ENCODE measurements around the gene C19orf25.
"Not testable (repeated sequence)": the region's sequence is repeated elsewhere in the genome, so short reads cannot be mapped to it uniquely, and the experiment has no call there.

Gene C19orf25

GRCh38 chr19:1481224-1481892 lies 2.3 kb upstream of the C19orf25 start:
- H3K9me3 ChIP-seq (ENCODE audit: control insufficient read depth, low read length), result no peaks in the 10 kb centered on the region
- no peak overlapping the region for H3K27ac ChIP-seq
- peaks cover 4% of the 10 kb centered on the region for H3K4me1 ChIP-seq
- no peaks in the 10 kb centered on the region for H3K36me3 ChIP-seq (ENCODE audit: control insufficient read depth, insufficient read depth, low read length)
- H3K4me3 ChIP-seq (ENCODE audit: low read depth, low read length), result no peak overlapping the region
- no peaks in the 10 kb centered on the region for H3K79me2 ChIP-seq
- H3K4me2 ChIP-seq (ENCODE audit: low read length), result no peak overlapping the region
- no peak overlapping the region for H3K9ac ChIP-seq
- no peaks in the 10 kb centered on the region for H3K27me3 ChIP-seq (ENCODE audit: control insufficient read depth, insufficient read depth, low read length)
- H2AFZ ChIP-seq, result no peak overlapping the region
- no peak for TF ChIP-seq CTCF (IDR thresholded peaks at IDR 0.05)

GRCh38 chr19:1477056-1477455 lies 2.0 kb downstream of the C19orf25 start:
- H3K27ac ChIP-seq; H3K9me3 ChIP-seq (ENCODE audit: control insufficient read depth, low read length); H3K9ac ChIP-seq; H3K4me1 ChIP-seq; H3K79me2 ChIP-seq; H3K4me3 ChIP-seq (ENCODE audit: low read depth, low read length); H2AFZ ChIP-seq; H3K27me3 ChIP-seq (ENCODE audit: control insufficient read depth, insufficient read depth, low read length); H3K36me3 ChIP-seq (ENCODE audit: control insufficient read depth, insufficient read depth, low read length); H3K4me2 ChIP-seq (ENCODE audit: low read length): not testable (repeated sequence)

- H3K27me3 ChIP-seq (ENCODE audit: control insufficient read depth, insufficient read depth, low read length), result no peaks in the 10 kb centered on the region
- no peaks in the 10 kb centered on the region for H3K79me2 ChIP-seq
- no peak overlapping the region for H3K4me3 ChIP-seq (ENCODE audit: low read depth, low read length)
- no peak overlapping the region for H3K9ac ChIP-seq
- H3K4me2 ChIP-seq (ENCODE audit: low read length), result no peak overlapping the region
- no peak overlapping the region for H3K27ac ChIP-seq
- H3K4me1 ChIP-seq, result peaks cover 4% of the 10 kb centered on the region
- no peaks in the 10 kb centered on the region for H3K9me3 ChIP-seq (ENCODE audit: control insufficient read depth, low read length)
- no peak overlapping the region for H2AFZ ChIP-seq
- H3K36me3 ChIP-seq (ENCODE audit: control insufficient read depth, insufficient read depth, low read length), result no peaks in the 10 kb centered on the region
- TF ChIP-seq CTCF (IDR thresholded peaks at IDR 0.05), result no peak
These were observed 3.1 kb downstream of the C19orf25 start for GRCh38 chr19:1475751-1476437.

- no peaks in the 10 kb centered on the region for H3K27me3 ChIP-seq (ENCODE audit: control insufficient read depth, insufficient read depth, low read length)
- no peak overlapping the region for H3K4me2 ChIP-seq (ENCODE audit: low read length)
- peaks cover 6% of the 10 kb centered on the region for H3K4me1 ChIP-seq
- H3K9ac ChIP-seq, result no peak overlapping the region
- H3K79me2 ChIP-seq, result no peaks in the 10 kb centered on the region
- no peaks in the 10 kb centered on the region for H3K9me3 ChIP-seq (ENCODE audit: control insufficient read depth, low read length)
- no peak overlapping the region for H2AFZ ChIP-seq
- H3K27ac ChIP-seq, result no peak overlapping the region
- no peak overlapping the region for H3K4me3 ChIP-seq (ENCODE audit: low read depth, low read length)
- no peaks in the 10 kb centered on the region for H3K36me3 ChIP-seq (ENCODE audit: control insufficient read depth, insufficient read depth, low read length)
- no peak for TF ChIP-seq CTCF (IDR thresholded peaks at IDR 0.05)
These were observed 4.2 kb downstream of the C19orf25 start for GRCh38 chr19:1474765-1475351.

GRCh38 chr19:1474011-1474764 lies 4.8 kb downstream of the C19orf25 start:
- H3K9ac ChIP-seq, result no peak overlapping the region
- no peak for TF ChIP-seq CTCF (IDR thresholded peaks at IDR 0.05)
- no peak overlapping the region for H3K4me2 ChIP-seq (ENCODE audit: low read length)
- peaks cover 5% of the 10 kb centered on the region for H3K4me1 ChIP-seq
- H3K9me3 ChIP-seq (ENCODE audit: control insufficient read depth, low read length), result no peaks in the 10 kb centered on the region
- no peaks in the 10 kb centered on the region for H3K27me3 ChIP-seq (ENCODE audit: control insufficient read depth, insufficient read depth, low read length)
- no peaks in the 10 kb centered on the region for H3K36me3 ChIP-seq (ENCODE audit: control insufficient read depth, insufficient read depth, low read length)
- H3K27ac ChIP-seq, result no peak overlapping the region
- no peaks in the 10 kb centered on the region for H3K79me2 ChIP-seq
- H2AFZ ChIP-seq, result no peak overlapping the region
- no peak overlapping the region for H3K4me3 ChIP-seq (ENCODE audit: low read depth, low read length)

All from parathyroid adenoma (tissue), 2 donors.